ENCODE measurements around the gene CNKSR1.

Gene CNKSR1

DNA sequence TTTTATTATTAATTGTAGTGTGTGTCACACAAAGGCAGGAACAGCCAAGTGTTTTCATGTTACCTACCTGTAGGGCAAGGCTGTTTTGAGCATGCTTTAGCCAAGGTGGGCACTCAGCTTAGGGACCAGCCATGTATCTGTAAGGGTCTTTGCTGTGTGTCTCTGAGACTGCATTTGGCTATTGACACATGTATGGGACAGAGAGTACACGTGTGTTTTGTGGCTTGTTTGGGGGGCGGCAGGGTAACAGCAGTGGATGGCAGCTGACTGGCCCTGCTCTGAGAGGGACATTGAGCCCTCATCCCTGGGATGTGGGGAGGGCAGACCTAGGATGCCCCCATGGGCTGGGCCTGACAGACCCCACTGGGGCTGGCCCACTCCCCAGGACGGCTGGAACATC, 20.0 kb downstream of the CNKSR1 start:
- no peak for DNase-seq (ENCODE audit: low read depth in 1 of 2, low spot score in 1 of 2)
- Histone ChIP-seq H3K4me3 (replicated peaks; ENCODE audit: insufficient read depth, low read length) (no peak overlapping the region), H3K27ac (replicated peaks) (no peak overlapping the region), H3K27me3 (ENCODE audit: insufficient read depth, poor library complexity, severe bottlenecking) (no peaks in the 10 kb centered on the region)
- TF ChIP-seq, protein P1, sequence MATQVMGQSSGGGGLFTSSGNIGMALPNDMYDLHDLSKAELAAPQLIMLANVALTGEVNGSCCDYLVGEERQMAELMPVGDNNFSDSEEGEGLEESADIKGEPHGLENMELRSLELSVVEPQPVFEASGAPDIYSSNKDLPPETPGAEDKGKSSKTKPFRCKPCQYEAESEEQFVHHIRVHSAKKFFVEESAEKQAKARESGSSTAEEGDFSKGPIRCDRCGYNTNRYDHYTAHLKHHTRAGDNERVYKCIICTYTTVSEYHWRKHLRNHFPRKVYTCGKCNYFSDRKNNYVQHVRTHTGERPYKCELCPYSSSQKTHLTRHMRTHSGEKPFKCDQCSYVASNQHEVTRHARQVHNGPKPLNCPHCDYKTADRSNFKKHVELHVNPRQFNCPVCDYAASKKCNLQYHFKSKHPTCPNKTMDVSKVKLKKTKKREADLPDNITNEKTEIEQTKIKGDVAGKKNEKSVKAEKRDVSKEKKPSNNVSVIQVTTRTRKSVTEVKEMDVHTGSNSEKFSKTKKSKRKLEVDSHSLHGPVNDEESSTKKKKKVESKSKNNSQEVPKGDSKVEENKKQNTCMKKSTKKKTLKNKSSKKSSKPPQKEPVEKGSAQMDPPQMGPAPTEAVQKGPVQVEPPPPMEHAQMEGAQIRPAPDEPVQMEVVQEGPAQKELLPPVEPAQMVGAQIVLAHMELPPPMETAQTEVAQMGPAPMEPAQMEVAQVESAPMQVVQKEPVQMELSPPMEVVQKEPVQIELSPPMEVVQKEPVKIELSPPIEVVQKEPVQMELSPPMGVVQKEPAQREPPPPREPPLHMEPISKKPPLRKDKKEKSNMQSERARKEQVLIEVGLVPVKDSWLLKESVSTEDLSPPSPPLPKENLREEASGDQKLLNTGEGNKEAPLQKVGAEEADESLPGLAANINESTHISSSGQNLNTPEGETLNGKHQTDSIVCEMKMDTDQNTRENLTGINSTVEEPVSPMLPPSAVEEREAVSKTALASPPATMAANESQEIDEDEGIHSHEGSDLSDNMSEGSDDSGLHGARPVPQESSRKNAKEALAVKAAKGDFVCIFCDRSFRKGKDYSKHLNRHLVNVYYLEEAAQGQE (IDR thresholded peaks at IDR 0.05; ENCODE audit: insufficient replicate concordance, low read depth) = no peak
- TF ChIP-seq, protein P2, sequence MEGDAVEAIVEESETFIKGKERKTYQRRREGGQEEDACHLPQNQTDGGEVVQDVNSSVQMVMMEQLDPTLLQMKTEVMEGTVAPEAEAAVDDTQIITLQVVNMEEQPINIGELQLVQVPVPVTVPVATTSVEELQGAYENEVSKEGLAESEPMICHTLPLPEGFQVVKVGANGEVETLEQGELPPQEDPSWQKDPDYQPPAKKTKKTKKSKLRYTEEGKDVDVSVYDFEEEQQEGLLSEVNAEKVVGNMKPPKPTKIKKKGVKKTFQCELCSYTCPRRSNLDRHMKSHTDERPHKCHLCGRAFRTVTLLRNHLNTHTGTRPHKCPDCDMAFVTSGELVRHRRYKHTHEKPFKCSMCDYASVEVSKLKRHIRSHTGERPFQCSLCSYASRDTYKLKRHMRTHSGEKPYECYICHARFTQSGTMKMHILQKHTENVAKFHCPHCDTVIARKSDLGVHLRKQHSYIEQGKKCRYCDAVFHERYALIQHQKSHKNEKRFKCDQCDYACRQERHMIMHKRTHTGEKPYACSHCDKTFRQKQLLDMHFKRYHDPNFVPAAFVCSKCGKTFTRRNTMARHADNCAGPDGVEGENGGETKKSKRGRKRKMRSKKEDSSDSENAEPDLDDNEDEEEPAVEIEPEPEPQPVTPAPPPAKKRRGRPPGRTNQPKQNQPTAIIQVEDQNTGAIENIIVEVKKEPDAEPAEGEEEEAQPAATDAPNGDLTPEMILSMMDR (IDR thresholded peaks at IDR 0.05; ENCODE audit: insufficient read depth, low read length) = no peak
- TF ChIP-seq POLR2AphosphoS5 (IDR thresholded peaks at IDR 0.05; ENCODE audit: low read depth) (no peak), SPI1 (IDR thresholded peaks at IDR 0.05; ENCODE audit: borderline replicate concordance, low read depth) (no peak), GABPA (IDR thresholded peaks at IDR 0.05; ENCODE audit: low read depth) (no peak)

- Histone ChIP-seq H3K27ac (replicated peaks) (no peak overlapping the region), H3K27me3 (ENCODE audit: insufficient read depth, poor library complexity, severe bottlenecking) (no peaks in the 10 kb centered on the region), H3K4me3 (replicated peaks; ENCODE audit: insufficient read depth, low read length) (no peak overlapping the region)
- TF ChIP-seq POLR2AphosphoS5 (IDR thresholded peaks at IDR 0.05; ENCODE audit: low read depth) (no peak), SPI1 (IDR thresholded peaks at IDR 0.05; ENCODE audit: borderline replicate concordance, low read depth) (no peak), GABPA (IDR thresholded peaks at IDR 0.05; ENCODE audit: low read depth) (no peak)
- TF ChIP-seq, protein P1 (IDR thresholded peaks at IDR 0.05; ENCODE audit: insufficient replicate concordance, low read depth) = no peak
- TF ChIP-seq, protein P2 (IDR thresholded peaks at IDR 0.05; ENCODE audit: insufficient read depth, low read length) = no peak
- no peak for DNase-seq (ENCODE audit: low read depth in 1 of 2, low spot score in 1 of 2)
Observed at GRCh38 chr1:26197813-26198212, 20.5 kb downstream of the CNKSR1 start.

DNA sequence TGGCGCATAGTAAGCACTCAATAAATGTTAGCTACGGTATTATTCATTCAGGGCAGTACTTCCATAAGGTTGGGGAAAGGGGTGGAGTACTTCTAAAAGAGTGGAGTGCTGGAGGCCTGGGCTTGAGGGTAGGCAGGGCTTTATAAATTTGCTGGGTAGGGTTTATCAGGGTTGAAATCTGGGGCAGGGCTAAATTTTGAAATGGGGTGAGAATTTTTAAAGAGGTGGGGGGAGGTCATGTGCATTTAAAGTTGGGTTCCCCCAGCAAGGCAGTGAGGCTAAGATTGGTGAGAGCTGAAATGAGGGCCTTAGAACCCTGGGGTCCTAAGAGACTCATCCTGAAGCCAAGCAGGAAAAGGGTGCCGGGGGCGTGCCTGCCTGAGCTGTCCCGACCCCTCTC, 23.1 kb downstream of the CNKSR1 start:
- TF ChIP-seq, protein P1 (IDR thresholded peaks at IDR 0.05; ENCODE audit: insufficient replicate concordance, low read depth) = no peak
- TF ChIP-seq GABPA (IDR thresholded peaks at IDR 0.05; ENCODE audit: low read depth) (no peak), SPI1 (IDR thresholded peaks at IDR 0.05; ENCODE audit: borderline replicate concordance, low read depth) (no peak), POLR2AphosphoS5 (IDR thresholded peaks at IDR 0.05; ENCODE audit: low read depth) (no peak)
- TF ChIP-seq, protein P2 (IDR thresholded peaks at IDR 0.05; ENCODE audit: insufficient read depth, low read length) = no peak
- Histone ChIP-seq H3K27ac (replicated peaks) (no peak overlapping the region), H3K4me3 (replicated peaks; ENCODE audit: insufficient read depth, low read length) (no peak overlapping the region), H3K27me3 (ENCODE audit: insufficient read depth, poor library complexity, severe bottlenecking) (no peaks in the 10 kb centered on the region)
- no peak for DNase-seq (ENCODE audit: low read depth in 1 of 2, low spot score in 1 of 2)
